Coronary artery (tissue), 2 donors: Measurements from ENCODE around the gene DPEP2.
A peak's percentile ranks its signal among the peaks of the same experiment; 100 is the strongest.
"Not testable (repeated sequence)": the region's sequence is repeated elsewhere in the genome, so short reads cannot be mapped to it uniquely, and the experiment has no call there.

Experiments
- DNase-seq: peaks from one replicate; pipeline ENCODE4 v3.0.0-alpha.2; 2017; ENCODE audit warnings: low spot score
- H3K27ac ChIP-seq, 2 donors: fragments of 200-600 bp; sonication (generic); one replicate each; pipeline ENCODE4 v1.5.1; 2016 to 2019
- H3K4me3 ChIP-seq: fragments of 200-600 bp; sonication (generic); 2 replicates; pipeline ENCODE4 v1.5.1; 2016; ENCODE audit warnings: mild to moderate bottlenecking, moderate library complexity
- TF ChIP-seq, protein P1 (sequence below): fragments of 200-600 bp; sonication (generic); IDR thresholded peaks from one replicate; pipeline ENCODE4 v1.5.1; 2019; ENCODE audit warnings: antibody characterized with exemption

Gene DPEP2

DNA sequence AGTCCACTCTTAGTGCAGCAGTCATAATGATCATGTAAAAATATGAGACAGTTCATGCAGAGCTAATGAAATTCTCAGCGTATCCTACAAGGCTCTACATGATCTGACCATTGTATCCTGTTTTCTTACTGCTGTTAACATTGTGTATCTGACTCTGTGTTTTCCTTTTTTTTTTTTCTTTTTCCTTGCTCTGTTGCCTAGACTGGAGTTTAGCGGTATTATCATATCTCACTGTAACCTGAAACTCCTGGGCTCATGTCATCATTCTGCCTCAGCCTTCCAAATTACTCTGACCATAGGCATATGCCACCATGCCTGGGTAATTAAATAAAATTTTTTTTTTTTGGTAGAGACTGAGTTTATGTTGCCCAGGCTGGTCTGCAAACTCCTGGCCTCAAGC lies 35.9 kb upstream of the DPEP2 start:
- TF ChIP-seq, protein P1, sequence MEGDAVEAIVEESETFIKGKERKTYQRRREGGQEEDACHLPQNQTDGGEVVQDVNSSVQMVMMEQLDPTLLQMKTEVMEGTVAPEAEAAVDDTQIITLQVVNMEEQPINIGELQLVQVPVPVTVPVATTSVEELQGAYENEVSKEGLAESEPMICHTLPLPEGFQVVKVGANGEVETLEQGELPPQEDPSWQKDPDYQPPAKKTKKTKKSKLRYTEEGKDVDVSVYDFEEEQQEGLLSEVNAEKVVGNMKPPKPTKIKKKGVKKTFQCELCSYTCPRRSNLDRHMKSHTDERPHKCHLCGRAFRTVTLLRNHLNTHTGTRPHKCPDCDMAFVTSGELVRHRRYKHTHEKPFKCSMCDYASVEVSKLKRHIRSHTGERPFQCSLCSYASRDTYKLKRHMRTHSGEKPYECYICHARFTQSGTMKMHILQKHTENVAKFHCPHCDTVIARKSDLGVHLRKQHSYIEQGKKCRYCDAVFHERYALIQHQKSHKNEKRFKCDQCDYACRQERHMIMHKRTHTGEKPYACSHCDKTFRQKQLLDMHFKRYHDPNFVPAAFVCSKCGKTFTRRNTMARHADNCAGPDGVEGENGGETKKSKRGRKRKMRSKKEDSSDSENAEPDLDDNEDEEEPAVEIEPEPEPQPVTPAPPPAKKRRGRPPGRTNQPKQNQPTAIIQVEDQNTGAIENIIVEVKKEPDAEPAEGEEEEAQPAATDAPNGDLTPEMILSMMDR, result no peak
- Histone ChIP-seq H3K27ac (no peak overlapping the region), H3K4me3 (no peak overlapping the region)
- no peak for DNase-seq

DNA sequence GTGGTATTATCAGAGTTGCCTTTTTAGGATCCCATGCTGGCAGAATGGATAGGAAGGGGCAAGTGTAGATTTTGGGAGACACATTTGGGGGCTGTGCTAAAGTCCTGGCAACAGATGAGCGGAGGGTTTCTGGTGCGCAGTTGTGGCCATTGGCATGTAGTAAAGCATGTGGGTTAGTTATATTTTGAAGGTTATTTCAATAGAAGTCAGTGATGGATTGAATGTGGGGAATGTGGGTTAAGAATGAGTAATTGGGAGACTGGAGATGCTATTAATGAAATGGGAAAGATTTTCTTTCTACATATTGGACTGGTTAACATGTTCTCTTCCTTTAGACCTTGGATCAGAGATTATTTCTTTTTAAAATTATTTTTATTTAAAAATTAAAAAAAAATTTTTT lies 33.8 kb upstream of the DPEP2 start:
- no peak for DNase-seq
- Histone ChIP-seq H3K4me3 (no peak overlapping the region), H3K27ac (no peak overlapping the region)
- TF ChIP-seq, protein P1, result no peak

DNA sequence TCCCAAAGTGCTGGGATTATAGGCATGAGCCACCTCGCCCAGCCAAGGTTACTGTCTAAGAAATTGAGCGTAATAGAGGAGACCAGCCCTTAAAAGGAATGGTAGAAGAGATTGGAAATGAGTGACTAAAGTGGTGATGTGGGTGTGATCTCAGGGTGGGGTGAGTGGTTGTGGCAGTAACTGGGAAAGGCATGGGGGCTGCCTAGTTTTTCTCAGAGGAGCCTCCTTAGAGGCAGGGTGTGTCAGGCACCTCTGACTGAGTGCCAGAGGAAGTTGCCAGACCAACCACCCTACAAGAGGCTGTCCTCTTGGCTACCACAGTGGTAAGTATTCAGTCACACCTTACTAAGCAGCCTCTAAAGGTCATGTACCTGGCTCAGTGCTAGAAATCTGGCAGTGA lies 32.7 kb upstream of the DPEP2 start:
- TF ChIP-seq, protein P1, result no peak
- DNase-seq, result no peak
- Histone ChIP-seq H3K4me3 (no peak overlapping the region), H3K27ac (no peak overlapping the region)

DNA sequence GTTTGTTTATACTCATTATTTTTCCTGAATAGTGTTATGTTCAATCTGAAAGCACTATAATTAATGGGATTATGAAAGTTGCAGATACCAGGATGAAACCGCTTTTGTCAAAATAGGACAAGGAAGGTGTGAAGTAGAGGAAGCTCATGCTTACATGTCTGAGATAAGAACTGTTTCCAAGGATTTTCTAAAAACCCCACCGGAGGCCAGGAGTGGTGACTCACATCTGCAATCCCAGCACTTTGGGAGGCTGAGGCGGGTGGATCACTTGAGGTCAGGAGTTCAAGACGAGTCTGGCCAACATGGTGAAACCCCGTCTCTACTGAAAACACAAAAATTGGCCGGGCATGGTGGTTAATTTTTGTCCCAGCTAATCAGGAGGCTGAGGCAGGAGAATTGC lies 30.8 kb upstream of the DPEP2 start:
- H3K27ac ChIP-seq, DNase-seq: not testable (repeated sequence)

DNA sequence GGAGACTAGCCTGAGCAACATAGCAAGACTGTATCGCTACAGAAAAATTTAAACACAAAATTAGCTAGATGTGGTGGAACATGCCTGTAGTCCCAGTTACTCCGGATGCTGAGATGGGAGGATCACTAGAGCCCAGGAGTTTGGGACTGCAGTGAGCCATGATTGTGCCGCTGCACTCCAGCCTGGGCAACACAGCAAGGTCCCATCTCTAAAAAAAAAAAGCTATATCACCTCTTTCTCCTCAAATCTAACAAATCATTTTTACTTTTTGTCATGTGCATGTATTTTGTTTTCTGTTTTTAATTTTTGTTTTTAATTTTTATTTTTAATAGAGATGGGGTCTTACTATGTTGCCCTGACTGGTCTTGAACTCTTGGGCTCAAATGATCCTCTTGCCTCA lies 29.7 kb upstream of the DPEP2 start:
- DNase-seq, result no peak
- Histone ChIP-seq H3K4me3 (no peak overlapping the region), H3K27ac (no peak overlapping the region)
- TF ChIP-seq, protein P1, result no peak

More for the DNA sequence above, 30.8 kb upstream of the DPEP2 start:
- H3K4me3 ChIP-seq, result not testable (repeated sequence)

DNA sequence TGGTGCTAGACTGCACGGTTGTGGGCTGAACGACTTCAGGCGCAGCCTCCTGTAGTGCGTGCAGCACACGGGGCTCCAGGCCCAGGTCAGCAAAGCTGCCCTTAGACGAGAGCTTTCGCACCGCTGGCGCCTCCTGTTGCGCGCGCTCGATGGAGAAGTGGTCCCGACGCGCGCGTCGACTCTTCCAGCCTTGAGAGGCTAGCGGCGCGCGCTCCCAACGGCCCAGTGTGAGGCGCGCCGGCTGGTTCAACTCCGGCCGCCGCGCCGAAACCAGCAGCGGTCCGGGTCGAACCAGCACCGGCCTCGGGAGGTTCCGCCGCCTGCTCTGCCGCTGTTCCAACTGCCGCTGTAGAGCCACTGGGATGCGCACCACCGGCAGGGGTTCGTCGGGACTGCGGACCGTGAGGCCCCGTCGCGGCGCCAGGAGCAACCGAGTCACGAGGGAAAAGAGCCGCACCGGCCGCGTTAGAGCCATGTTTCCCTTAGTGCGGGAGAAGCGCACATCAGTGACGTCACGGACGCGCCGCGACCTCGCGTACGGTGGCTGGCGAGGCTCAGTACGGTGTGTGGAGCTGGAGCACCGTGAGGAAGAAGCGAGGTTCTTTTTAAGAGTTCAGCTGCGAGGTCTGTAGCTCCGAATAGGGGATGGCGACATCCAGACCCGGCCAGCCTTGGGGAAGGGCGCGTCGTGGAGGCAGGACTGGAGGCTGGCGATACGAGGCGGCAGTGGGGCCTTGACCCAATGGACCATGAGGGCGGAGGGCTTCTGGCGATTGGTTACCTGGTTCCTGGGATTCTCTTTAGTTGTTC lies 23.6 kb upstream of the DPEP2 start, which contains the start of the genes DDX28 and DUS2:
Gene DDX28, minus strand, starts transcription at position 505 of the 810 bp plus-strand sequence. Its CDS starts 30 bp downstream, at position 475.
Gene DUS2, plus strand, starts transcription at position 557 of the 810 bp plus-strand sequence. CDS start 14,740 bp downstream, outside the sequence.
- H3K27ac ChIP-seq, result peak within 1 kb of the TSS; percentile 68 to 92
- peak within 1 kb of the TSS; percentile 99 for H3K4me3 ChIP-seq
- peak; percentile 92 for DNase-seq
- TF ChIP-seq, protein P1, result no peak

DNA sequence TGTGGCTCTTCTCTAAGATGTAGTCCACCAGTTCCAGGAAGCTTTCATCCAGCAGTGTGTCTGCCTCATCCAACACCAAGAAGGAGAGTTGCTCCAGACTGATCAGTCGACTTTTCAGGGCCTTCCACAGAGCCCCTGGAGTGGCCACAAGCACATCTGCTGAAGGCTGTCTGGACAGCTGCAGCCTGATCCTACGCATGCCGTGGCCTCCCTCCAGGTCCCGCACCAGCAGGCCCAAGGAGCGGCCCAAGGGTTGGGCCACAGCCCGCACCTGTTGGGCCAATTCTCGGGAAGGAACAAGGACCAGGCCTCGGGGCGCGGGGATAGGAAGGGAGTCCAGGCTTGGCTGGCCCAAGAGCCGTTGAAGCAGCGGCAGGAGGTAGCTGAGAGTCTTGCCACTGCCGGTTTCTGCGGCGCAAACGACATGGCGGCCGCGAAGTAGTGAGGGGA lies 23.0 kb upstream of the DPEP2 start:
- TF ChIP-seq, protein P1, result no peak
- peak overlapping the region; percentile 68 to 92 for H3K27ac ChIP-seq
- no peak for DNase-seq
- H3K4me3 ChIP-seq, result peak overlapping the region; percentile 99
